GM12874 (cell line): Measurements from ENCODE around the gene GALNT17.

ENCODE experiments used
- TF ChIP-seq, protein P1 (sequence below): IDR thresholded peaks from 2 replicates; pipeline ENCODE4 v1.5.1; 2011; ENCODE audit warnings: low read depth, mild to moderate bottlenecking, control low read depth, low read length, moderate library complexity; ENCODE audit not compliant: insufficient read depth

GALNT17 gene

DNA sequence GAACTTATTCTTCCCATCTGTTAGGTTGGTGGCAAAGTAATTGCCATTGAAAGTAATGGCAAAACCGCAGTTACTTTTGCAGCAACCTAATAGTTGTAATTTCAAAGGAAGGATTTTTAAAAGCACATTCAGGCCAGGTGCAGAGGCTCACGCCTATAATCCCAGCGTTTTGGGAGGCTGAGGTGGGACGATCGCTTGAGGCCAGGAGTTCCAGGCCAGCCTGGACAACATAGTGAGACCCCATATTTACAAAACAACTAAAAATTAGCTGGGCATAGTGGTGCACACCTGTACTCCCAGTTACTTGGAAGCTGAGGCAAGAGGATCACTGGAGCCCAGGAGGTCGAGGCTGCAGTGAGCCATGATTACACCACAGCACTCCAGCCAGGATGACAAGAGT, 374.9 kb downstream of the GALNT17 start:
- TF ChIP-seq, protein P1, sequence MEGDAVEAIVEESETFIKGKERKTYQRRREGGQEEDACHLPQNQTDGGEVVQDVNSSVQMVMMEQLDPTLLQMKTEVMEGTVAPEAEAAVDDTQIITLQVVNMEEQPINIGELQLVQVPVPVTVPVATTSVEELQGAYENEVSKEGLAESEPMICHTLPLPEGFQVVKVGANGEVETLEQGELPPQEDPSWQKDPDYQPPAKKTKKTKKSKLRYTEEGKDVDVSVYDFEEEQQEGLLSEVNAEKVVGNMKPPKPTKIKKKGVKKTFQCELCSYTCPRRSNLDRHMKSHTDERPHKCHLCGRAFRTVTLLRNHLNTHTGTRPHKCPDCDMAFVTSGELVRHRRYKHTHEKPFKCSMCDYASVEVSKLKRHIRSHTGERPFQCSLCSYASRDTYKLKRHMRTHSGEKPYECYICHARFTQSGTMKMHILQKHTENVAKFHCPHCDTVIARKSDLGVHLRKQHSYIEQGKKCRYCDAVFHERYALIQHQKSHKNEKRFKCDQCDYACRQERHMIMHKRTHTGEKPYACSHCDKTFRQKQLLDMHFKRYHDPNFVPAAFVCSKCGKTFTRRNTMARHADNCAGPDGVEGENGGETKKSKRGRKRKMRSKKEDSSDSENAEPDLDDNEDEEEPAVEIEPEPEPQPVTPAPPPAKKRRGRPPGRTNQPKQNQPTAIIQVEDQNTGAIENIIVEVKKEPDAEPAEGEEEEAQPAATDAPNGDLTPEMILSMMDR, result no peak

DNA sequence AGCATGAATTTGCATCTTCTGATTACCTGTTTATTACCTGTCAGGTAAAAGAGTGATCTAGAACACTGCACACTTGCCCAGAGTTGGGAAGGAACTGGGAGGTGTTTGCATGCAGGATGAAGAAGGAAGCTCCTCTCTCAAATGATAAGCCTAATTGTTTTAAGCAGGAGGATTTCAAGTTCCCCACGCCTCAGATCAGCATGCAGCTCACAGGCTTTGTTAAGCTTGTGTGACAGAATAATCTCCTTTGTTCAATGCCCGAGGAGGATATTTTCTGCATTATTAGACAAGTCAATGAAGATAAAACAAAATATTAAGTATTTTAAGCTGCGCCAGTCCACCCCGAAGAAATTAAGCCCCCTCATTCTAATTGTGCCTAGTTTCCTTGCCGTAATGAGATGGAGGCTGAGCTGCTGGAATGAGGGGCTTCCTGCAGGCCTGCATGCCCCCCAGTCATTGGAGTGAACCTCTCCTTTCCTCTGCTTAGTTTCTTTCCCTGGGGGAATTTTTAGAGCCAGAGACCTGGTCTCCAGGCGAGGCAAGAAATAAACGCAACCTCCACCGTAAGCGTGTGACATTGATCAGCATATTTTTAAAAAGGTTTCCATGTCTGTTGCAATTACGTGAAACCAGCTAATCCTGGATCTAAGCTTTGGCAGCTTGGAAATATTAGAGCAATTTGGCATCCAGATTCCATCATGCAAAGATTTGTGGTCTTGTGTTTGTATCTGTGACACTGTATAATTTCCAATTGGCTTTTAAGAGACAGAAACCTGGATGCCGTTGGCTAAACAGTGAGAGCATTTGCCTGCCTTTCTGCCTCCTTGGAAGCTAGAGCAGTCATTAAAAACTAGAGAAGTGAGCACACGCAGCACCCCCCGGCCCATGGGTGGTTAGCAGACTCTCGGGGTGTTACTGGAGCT, 376.0 kb downstream of the GALNT17 start:
- TF ChIP-seq, protein P1, result no peak

GRCh38 chr7:71509381-71509780, 377.4 kb downstream of the GALNT17 start:
- TF ChIP-seq, protein P1, result no peak

DNA sequence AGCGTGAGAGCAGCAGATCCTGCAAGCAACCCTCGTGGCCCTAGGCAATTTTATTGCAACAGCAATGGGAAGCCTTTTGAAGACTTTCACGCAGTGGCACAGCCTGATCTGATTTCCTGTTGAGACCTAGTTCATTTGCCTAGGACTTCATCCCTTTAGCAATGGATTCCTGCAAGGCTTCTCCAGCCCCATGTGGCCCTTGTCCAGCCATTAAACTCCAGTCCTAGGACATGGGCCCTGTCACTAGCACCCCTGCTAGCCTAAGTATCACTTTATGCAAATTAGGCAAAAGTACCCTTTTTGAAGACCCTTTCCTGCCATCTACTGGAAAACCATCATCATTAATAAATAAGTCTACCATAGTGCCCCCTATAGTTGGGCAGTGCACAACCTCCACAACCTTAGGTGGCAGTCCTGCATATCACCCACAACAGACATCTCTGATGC, 379.4 kb downstream of the GALNT17 start:
- TF ChIP-seq, protein P1, result no peak

DNA sequence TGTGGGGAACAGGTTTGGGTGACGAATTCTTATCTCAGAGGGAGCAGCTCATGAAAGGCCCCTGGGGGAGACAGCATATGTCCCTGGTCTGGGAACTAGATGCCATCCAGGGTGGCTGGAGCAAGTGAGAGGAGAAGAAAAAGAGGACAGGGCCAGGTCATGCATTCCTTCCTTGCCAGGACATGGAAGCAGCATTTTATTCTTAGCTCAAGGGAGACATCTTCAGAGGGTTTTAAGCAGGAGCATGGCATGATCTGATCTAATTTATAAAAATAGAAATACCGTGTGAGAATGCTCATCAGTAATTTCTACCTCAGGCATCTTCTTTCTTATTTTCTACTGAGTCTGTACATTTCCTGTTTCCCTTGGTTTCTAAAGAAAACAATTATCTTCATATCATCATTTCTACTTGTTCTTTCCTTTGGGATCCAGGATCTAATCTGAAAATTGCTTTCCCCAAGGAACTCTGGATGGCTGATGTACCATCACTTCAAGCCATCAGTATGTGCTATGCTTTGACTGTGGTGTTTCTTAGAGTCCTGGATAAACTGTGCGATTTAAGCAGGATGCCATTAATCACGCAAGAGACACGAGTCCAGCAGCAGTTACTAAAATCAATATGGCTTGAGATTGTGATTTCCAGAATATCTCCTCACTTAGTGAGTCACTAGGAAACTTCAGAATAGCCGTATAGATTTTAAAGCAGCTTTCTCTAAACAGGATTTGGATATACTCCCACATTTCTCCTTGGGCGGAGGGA, 386.2 kb downstream of the GALNT17 start:
- TF ChIP-seq, protein P1, result no peak

GRCh38 chr7:71518880-71519279, 386.9 kb downstream of the GALNT17 start:
- TF ChIP-seq, protein P1, result no peak

- TF ChIP-seq, protein P1, result no peak
These were observed 389.6 kb downstream of the GALNT17 start for GRCh38 chr7:71521506-71521905.
